ENCODE data around the gene ITPR1. TPM values are rescaled to one million over a fixed set of nuclear protein-coding genes. Genes with fewer than 3 reads are reported as not detected.

ITPR1 gene
- total RNA-seq, 2 experiments from 2014 or later = 58.4 to 59.5 TPM

DNA sequence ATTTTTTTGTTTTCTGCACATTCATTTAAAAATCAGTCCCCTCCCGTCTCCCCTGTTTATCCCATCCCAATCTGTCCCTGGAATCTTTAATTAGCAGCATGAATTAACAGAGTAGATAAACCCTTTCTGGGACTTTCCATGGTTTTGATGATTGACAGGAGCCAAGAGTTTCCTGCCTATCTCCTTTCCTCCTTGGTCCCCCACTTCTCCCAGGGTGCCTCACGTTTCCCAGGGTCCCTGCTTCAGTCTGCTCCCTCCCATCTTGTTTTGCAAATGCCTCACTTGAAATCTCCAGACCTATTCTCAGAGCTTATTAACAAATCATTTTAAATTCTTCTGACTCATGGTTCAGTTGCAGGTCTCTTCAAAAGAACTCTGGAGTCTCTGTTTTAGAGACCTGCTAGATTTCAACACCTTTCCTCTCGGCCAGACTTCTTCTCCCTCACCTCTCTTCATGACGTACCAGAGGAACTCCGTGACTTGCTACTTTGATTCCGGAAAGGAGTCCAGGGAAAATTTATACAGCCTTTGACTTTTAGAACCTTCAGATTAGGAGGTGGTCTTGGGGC is 238.5 kb downstream of the ITPR1 start:
- Mint-ChIP-seq H3K9me3 (peaks cover 3% of the 10 kb centered on the region), H3K27ac (no peak overlapping the region)

DNA sequence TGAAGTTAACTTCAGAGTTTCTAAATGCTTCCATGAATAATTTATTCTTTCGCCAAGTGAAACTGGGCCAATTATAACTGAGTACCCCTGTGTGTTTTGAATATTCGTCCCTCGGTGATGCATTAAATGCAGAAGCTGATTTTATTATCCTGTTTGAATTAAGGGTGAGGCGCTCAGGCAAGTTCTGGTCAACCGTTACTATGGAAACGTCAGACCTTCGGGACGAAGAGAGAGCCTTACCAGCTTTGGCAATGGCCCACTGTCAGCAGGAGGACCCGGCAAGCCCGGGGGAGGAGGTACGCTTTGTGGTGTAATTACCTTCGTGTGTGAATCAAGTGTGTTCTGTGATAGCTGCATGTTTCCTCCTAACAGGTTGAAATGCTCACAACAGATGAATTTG is 239.8 kb downstream of the ITPR1 start:
- DNase-seq = no peak
- H3K27me3 Mint-ChIP-seq = no peaks in the 10 kb centered on the region
- no peak overlapping the region for H3K27ac Mint-ChIP-seq
- H3K4me3 Mint-ChIP-seq = no peak overlapping the region
- H3K36me3 Mint-ChIP-seq = peaks cover 56% of the 10 kb centered on the region
- peaks cover 45% of the 10 kb centered on the region for H3K4me1 Mint-ChIP-seq
- peaks cover 11% of the 10 kb centered on the region for H3K9me3 Mint-ChIP-seq

More for the DNA sequence above, 238.5 kb downstream of the ITPR1 start:
- H3K4me3 Mint-ChIP-seq = no peak overlapping the region
- DNase-seq = no peak
- peaks cover 45% of the 10 kb centered on the region for H3K36me3 Mint-ChIP-seq
- H3K27me3 Mint-ChIP-seq = no peaks in the 10 kb centered on the region
- peaks cover 32% of the 10 kb centered on the region for H3K4me1 Mint-ChIP-seq

DNA sequence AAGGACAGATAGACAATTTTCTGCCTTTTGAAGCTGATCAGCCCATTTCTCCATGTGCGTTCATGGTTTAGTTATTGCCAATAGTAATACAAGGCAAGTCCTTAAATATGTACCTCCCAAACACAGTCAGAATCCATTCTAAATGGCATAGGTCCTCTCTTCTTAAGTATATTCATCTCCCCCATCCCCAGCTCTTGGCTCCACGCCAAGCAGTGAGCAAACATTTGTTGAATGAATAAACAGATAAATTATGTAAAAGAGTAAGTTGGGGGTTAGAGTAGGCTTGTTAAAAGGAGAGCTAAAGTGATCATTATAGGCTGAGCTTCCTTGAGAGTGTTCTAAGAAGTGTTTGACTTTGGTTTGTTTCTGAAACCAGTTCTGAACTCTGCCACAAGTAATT is 241.3 kb downstream of the ITPR1 start:
- H3K36me3 Mint-ChIP-seq = peaks cover 66% of the 10 kb centered on the region
- DNase-seq = no peak

DNA sequence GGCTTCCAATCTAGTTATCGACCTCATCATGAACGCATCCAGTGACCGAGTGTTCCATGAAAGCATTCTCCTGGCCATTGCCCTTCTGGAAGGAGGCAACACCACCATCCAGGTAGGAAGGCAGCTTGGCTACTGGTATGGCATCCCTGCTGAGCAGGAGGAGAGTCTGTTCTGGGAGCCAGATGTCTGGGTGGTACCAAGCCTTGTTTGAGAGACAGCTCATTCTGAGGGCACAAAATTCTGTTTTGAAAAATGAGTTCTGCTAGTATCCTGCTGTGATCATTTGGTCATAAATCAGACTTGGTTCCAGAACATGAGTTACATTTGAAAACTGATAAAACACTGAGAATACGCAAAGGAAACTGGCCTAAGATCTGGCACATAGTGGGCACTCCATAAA is 242.1 kb downstream of the ITPR1 start:
- H3K4me3 Mint-ChIP-seq = no peak overlapping the region
- no peak overlapping the region for H3K27ac Mint-ChIP-seq
- peaks cover 63% of the 10 kb centered on the region for H3K4me1 Mint-ChIP-seq
- H3K9me3 Mint-ChIP-seq = peaks cover 23% of the 10 kb centered on the region
- no peaks in the 10 kb centered on the region for H3K27me3 Mint-ChIP-seq
- H3K36me3 Mint-ChIP-seq = peaks cover 74% of the 10 kb centered on the region
- no peak for DNase-seq

More for the DNA sequence above, 241.3 kb downstream of the ITPR1 start:
- Mint-ChIP-seq H3K4me3 (no peak overlapping the region), H3K4me1 (peaks cover 56% of the 10 kb centered on the region), H3K27ac (no peak overlapping the region), H3K27me3 (no peaks in the 10 kb centered on the region), H3K9me3 (peaks cover 18% of the 10 kb centered on the region)

DNA sequence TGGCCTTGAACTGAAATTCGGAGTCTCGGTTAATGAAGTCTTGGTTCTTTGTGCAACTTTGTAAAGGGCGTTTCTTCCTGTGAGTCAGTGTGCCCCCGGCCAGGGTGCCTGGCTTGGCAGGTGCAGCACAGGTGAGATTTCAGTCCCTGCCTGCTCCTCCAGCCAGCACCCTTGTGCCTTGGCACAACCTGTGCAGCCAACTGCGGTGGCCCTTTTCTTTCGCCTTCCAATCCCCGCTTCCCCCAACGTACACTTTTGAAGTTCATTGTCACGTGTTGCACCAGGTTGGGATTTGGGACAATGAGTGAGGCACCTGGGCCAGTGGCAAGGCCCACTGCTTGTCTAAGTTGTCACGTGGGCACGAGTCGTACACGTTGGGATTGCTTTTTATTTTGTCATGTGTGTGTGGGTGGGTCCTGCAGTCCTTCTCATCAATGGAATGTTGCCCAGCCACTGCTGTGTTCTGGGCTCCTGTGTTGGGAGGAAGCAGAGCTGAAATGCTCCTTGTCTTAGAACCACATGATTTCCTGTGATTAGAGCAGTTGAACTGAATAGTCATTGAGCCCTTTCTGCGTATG is 243.2 kb downstream of the ITPR1 start:
- Mint-ChIP-seq H3K9me3 (peaks cover 26% of the 10 kb centered on the region), H3K4me1 (peaks cover 74% of the 10 kb centered on the region), H3K36me3 (peaks cover 77% of the 10 kb centered on the region), H3K27me3 (no peaks in the 10 kb centered on the region), H3K4me3 (no peak overlapping the region), H3K27ac (peak overlapping the region; percentile 90)
- DNase-seq = no peak

DNA sequence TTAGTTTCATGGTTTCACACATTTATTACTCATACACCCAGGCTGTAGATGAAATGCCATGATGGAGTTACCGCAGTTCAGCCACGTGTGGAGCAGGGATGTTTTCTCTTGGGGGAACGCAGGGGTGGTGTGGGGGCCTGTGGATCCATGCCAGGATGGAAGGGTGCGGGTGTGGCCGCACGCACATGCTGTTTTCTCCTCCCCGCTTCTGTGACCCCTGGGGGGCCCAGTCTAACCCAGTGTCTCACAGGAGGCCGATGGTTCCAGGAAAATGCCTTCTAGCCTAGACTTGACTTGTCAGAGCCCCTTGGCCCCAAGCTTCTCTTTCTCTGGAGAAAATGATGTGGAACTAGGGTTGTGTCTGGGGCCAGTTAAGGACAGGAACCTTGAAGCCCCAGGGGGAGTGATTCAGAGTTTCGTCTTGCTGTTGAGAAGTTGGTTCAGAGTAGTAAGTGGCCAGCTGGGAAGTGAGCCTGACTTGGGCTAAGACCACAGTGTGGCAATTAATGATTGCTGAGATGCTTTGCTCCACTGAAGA is 245.7 kb downstream of the ITPR1 start:
- Mint-ChIP-seq H3K4me1 (peaks cover 78% of the 10 kb centered on the region), H3K9me3 (peaks cover 26% of the 10 kb centered on the region), H3K4me3 (no peak overlapping the region), H3K27me3 (no peaks in the 10 kb centered on the region), H3K36me3 (peaks cover 74% of the 10 kb centered on the region), H3K27ac (peak overlapping the region; percentile 90)
- peak; percentile 17 for DNase-seq

DNA sequence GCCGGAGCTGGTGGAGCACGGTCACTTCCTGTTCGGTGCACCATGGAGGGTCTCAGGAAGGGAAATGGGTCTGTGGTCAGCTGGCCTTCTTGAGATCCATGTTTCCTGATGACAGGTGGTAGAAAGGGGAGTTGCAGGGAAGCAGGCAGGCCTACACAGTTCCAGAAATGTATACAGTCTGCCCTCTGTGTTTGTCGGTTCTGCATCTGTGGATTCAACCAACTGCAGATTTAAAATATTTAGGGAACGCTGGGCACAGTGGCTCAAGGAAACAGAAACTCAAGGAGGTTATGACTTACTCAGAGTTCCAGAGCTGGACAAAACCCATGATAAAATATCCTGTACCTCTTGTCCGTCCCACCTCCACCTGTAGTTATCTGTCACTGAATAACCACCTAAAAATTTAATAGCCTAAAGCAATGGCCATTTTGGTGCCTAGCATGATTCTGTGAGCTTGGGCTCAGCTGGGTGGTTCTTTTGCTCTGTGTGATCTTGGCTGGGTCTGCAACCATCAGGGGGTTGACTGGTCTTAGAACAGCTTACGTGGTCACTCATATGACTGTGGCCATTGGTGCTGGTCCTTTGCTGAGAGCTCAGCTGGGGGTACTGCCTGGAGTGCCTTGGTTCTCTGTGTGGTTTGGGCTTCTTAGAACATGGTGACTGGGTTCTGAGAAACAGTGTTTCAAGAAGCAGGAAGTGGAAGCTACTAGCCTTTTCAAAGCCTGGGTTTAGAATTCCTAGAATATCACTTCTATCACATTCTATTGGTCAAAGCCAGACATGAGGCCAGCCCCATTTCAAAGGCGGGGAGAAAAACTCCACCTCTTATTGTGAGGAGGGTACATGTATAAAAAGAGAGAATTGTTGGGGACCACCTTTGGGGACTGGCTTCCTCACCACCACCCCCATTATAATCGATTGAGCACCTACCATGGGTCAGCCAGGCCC is 246.4 kb downstream of the ITPR1 start:
- peak overlapping the region; percentile 90 for H3K27ac Mint-ChIP-seq
- no peaks in the 10 kb centered on the region for H3K27me3 Mint-ChIP-seq
- H3K4me1 Mint-ChIP-seq = peaks cover 73% of the 10 kb centered on the region
- H3K9me3 Mint-ChIP-seq = peaks cover 26% of the 10 kb centered on the region
- DNase-seq = peak; percentile 42
- peak overlapping the region; percentile 1 for H3K4me3 Mint-ChIP-seq
- peaks cover 69% of the 10 kb centered on the region for H3K36me3 Mint-ChIP-seq

DNA sequence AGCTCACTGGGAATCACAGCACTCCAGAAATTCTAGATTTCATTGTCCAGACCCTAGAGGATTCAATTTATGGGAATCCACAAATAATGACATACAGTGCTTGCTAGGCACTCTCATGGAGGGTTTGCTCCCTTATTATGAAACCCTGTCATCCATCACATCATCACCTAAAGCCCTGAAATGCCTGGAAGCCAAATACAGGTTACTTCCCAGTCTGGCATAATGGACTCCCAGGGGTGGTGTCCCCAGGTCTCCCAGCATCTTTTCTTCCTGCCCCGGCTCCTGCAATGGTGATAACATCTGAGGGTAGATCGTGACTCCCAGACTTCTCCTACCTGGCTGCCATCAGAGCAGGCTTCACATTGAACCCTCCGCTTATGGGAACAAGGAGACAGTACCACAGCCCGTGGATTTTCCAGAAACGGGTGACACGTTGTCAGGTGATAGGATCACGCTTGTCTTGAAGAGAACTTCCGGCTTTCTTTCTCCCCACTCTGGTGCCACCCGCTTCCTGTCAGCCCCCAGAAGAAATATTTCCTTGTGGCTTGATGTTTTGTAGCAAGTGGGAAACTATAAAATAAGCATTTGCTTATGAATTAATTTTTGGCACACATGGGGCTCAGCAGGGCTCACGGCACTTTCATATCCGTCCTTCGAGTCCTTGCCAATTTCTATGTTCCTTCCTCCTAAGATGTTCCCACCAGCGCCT is 247.4 kb downstream of the ITPR1 start:
- Mint-ChIP-seq H3K9me3 (peaks cover 26% of the 10 kb centered on the region), H3K36me3 (peaks cover 66% of the 10 kb centered on the region)

DNA sequence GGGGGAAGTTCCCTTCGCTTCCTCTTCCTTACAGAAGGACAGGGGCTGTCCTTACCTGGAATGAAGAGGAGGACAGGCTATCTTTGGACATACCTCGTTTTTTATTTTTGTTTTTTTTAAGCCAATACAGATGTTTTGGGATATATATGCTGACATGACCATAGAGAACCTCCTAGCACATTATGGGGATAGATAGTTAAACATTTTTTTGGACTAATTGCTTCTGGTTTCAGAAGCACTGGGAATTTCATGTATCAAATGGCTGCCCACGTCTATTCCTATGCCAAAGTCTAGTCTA is 247.9 kb downstream of the ITPR1 start:
- Mint-ChIP-seq H3K4me3 (peak overlapping the region; percentile 15), H3K27me3 (no peaks in the 10 kb centered on the region), H3K36me3 (peaks cover 67% of the 10 kb centered on the region), H3K4me1 (peaks cover 68% of the 10 kb centered on the region), H3K9me3 (peaks cover 26% of the 10 kb centered on the region), H3K27ac (peak overlapping the region; percentile 90)
- no peak for DNase-seq

More for the DNA sequence above, 247.4 kb downstream of the ITPR1 start:
- peak; percentile 22 for DNase-seq
- Mint-ChIP-seq H3K4me3 (peak overlapping the region; percentile 15), H3K27me3 (no peaks in the 10 kb centered on the region), H3K4me1 (peaks cover 69% of the 10 kb centered on the region), H3K27ac (peak overlapping the region; percentile 90)

DNA sequence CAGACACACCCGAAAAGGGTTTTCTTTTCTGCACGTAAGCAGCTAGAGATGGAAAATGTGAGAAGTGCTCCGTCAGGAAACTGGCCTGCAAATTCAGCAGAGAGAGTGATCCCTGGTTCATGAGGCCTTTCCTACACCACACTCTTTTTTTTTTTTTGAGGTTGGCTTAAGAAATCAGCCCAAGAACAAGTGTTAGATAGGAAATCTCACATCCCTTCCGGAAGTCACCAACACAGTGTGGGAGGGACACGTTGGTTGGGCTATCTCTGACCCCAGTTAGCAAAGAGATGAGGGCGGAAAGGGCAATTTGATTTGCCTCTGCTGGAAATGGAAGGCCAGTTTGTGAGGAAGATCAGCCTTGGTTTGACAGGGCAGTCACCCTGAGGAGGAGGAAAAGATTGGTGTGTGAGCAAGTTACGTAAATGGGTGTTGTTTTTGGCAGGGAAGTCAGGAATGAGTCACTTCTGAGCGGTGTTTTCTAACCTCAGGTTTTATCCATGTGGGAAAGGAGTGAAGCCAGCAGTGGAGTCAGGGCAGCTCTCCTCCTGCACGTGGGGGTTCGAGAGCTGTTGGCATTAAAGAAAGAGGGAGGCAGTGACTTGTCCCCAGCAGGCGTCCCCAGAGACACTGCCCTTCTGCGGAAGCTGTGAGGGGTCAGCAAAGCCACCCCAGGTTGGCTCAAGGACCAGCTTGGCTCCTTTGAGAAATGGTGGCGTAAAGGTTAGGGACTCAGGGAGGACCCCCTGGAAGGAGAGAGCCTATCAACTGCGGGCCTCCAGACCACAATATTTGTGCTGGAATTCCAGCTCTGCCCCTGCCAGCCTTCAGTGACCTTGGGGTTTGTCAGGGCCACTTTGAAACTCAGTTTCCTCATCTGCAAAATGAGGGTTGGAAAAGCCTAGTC is 248.5 kb downstream of the ITPR1 start:
- peak overlapping the region; percentile 90 for H3K27ac Mint-ChIP-seq

DNA sequence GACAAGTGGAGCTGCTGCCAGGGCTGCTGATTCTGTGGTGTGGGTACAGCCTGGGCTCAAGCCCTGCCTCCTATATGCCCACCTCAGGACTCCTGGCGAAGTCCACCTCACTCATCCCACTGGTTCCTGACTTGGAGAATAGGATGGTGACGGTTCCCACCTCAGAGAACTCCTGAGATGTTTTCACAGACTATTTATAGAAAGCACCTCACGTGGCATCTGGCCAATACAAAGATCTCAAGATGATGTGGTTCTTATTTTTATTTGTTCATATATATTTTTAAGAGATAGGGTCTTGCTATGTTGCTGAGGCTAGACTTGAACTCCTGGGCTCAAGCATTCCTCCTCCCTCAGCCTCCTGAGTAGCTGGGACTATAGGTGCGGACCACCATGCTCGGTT is 249.2 kb downstream of the ITPR1 start:
- no peak for DNase-seq
- H3K4me3 Mint-ChIP-seq = no peak overlapping the region
- H3K27me3 Mint-ChIP-seq = no peaks in the 10 kb centered on the region
- peaks cover 58% of the 10 kb centered on the region for H3K36me3 Mint-ChIP-seq
- H3K27ac Mint-ChIP-seq = no peak overlapping the region
- H3K4me1 Mint-ChIP-seq = peaks cover 55% of the 10 kb centered on the region
- peaks cover 20% of the 10 kb centered on the region for H3K9me3 Mint-ChIP-seq

More for the DNA sequence above, 248.5 kb downstream of the ITPR1 start:
- Mint-ChIP-seq H3K4me3 (peak overlapping the region; percentile 44), H3K36me3 (peaks cover 65% of the 10 kb centered on the region), H3K9me3 (peaks cover 23% of the 10 kb centered on the region), H3K4me1 (peaks cover 62% of the 10 kb centered on the region), H3K27me3 (no peaks in the 10 kb centered on the region)
- peak; percentile 23 for DNase-seq

DNA sequence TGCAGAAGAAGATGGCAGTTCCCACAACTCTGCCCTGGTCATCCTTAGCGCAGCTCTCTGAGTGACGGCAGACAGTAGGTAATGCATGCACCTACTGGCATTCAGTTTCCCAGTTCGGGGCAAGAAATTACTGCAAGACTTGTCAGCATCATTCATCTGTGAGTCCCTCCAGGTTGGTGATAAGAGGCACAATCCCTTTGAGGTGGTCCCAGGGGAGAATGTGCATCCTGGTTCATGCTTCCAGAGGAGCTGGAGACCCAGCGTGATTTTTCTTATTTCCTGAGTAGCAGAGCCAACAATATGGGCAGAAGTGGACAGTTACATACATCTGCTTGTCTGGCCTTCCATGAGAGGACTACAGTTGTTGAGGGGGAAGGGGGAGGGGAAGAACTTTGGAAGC is 250.2 kb downstream of the ITPR1 start:
- Mint-ChIP-seq H3K4me3 (no peak overlapping the region), H3K27ac (no peak overlapping the region), H3K4me1 (peaks cover 45% of the 10 kb centered on the region), H3K27me3 (no peaks in the 10 kb centered on the region), H3K9me3 (peaks cover 13% of the 10 kb centered on the region), H3K36me3 (peaks cover 55% of the 10 kb centered on the region)
- no peak for DNase-seq

DNA sequence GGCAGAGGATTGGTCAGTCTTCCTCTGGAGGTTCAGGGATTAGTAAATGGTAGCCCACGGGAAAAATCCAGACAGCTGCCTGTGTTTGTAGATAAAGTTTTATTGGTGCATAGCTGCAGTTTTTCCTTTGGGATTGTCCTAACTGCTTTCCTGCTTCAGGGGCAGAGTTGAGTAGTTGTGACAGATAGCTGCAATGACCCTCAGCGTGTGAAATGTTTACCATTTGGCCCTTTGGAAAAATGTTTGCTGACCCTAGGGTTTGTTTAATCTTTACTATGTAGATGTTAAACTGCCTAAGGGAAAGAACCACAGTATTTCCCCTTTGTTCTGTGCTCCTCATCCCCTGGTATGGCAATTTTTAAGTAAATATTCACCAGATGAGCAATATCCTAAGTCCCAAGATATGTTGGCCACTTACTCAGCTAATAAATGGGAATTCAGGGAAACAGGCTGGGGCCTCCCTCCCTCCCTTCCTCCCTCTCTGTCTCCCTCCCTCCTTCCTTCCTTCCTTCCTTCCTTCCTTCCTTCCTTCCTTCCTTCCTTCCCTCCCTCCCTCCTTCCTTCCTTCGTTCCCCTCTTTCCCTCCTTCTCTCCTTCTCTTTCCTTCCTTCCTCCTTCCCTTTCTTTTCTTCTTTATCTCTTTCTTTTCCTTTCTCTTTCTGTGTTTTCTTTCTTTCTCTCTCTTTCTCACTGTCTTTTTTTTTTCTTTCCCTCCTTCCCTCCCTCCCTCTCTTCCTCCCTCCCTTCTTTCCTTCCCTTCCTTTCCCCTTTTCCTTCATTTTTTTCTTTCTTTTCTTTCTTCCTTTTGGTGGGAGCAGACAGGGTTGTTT is 251.5 kb downstream of the ITPR1 start:
- peaks cover 7% of the 10 kb centered on the region for H3K9me3 Mint-ChIP-seq
- H3K27me3 Mint-ChIP-seq = no peaks in the 10 kb centered on the region
- H3K36me3 Mint-ChIP-seq = peaks cover 50% of the 10 kb centered on the region
- no peak overlapping the region for H3K27ac Mint-ChIP-seq
- DNase-seq = no peak
- H3K4me3 Mint-ChIP-seq = no peak overlapping the region
- H3K4me1 Mint-ChIP-seq = peaks cover 42% of the 10 kb centered on the region
